NT2/D1 (cell line): Measurements from ENCODE around the gene ARSK.

Source experiments
- DNase-seq: peaks from one replicate; pipeline ENCODE4 v3.0.0-alpha.2; 2011; ENCODE audit warnings: low read depth, low spot score
- H3K27me3 ChIP-seq: 2 replicates; pipeline ENCODE4 v1.6.0; 2011; ENCODE audit warnings: mild to moderate bottlenecking; ENCODE audit not compliant: insufficient read length, insufficient read depth
- H3K36me3 ChIP-seq: 2 replicates; pipeline ENCODE4 v1.6.1; 2011; ENCODE audit warnings: mild to moderate bottlenecking, low read length, mixed read lengths; ENCODE audit not compliant: insufficient read depth, insufficient read length
- H3K4me1 ChIP-seq: 2 replicates; pipeline ENCODE4 v1.5.1; 2011; ENCODE audit not compliant: insufficient read depth, insufficient read length
- H3K4me3 ChIP-seq: 2 replicates; pipeline ENCODE4 v1.5.1; 2011; ENCODE audit warnings: low read depth; ENCODE audit not compliant: insufficient read length
- H3K9ac ChIP-seq: 2 replicates; pipeline ENCODE4 v1.6.0; 2011; ENCODE audit warnings: low read depth; ENCODE audit not compliant: insufficient read length
- H3K9me3 ChIP-seq: 2 replicates; pipeline ENCODE4 v1.5.1; 2011; ENCODE audit warnings: mild to moderate bottlenecking, low read length; ENCODE audit not compliant: insufficient read depth
- SUZ12 ChIP-seq: IDR thresholded peaks from 2 replicates; pipeline ENCODE4 v1.6.1; 2011; ENCODE audit not compliant: insufficient read length, insufficient read depth; ENCODE audit errors: extremely low read depth
- YY1 ChIP-seq: IDR thresholded peaks from 2 replicates; pipeline ENCODE4 v1.6.1; 2011; ENCODE audit not compliant: insufficient read length, insufficient read depth
- ZNF274 ChIP-seq: IDR thresholded peaks from 2 replicates; pipeline ENCODE4 v1.6.1; 2011; ENCODE audit warnings: mild to moderate bottlenecking, low read depth, low read length

The ARSK gene

DNA sequence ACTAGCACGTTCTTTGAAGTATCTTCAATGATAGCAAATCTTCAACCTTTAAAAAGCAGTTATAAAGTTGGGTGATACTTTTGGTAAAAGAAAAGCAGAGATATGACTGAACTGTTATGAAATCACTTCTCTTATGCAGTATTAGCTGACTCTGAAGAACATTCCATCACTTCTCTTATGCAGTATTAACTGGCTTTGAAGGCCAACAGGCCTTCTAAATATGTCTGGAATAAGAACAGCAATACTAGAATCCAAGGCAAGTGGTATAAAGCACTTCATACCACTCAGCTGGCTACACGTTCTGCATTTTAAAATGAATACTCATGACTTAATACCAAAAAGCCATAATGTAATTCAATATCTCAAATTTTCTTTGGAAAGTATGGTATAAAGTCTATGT, 17.4 kb upstream of the ARSK start:
- Histone ChIP-seq H3K36me3 (peaks cover 41% of the 10 kb centered on the region), H3K9me3 (no peaks in the 10 kb centered on the region), H3K9ac (no peak overlapping the region), H3K4me1 (no peaks in the 10 kb centered on the region), H3K27me3 (no peaks in the 10 kb centered on the region), H3K4me3 (no peak overlapping the region)
- DNase-seq: no peak
- no peak for TF ChIP-seq SUZ12
- no peak for TF ChIP-seq YY1

DNA sequence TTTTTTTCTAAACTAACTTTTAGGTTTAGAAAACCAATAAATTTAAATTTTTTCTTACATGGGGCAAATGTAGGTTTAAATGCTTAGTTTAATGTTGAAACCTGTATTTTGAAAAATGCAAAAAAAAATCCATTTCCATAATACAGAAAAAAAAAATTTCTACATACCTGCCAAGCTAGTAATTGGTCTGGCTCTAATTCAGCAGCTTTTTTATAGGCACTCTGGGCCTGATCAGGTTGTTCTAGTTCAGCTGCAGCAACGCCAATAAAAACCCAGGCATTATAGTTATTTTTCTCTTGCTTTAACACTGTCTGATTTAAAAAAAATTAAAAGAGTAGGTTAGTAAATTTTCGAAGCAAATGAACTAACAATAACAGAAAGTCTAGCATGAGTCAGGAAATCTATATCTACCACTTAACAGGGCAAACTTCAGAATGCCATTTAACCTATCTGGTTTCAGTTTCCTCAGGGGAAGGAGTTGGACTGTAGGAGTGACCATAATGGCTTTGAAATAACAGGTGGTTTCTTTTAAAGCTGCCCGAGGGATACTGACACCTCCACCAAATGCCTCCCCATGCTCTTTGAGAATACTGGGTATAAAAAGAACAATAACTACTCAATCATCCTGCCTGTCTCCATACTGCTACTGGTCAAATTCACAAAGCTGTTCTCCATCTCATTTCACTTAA, 11.7 kb upstream of the ARSK start:
- TF ChIP-seq YY1: no peak
- no peak for TF ChIP-seq SUZ12
- no peak for TF ChIP-seq ZNF274
- Histone ChIP-seq H3K9ac (no peak overlapping the region), H3K9me3 (no peaks in the 10 kb centered on the region), H3K4me1 (no peaks in the 10 kb centered on the region), H3K36me3 (peaks cover 81% of the 10 kb centered on the region), H3K4me3 (no peak overlapping the region), H3K27me3 (no peaks in the 10 kb centered on the region)
- no peak for DNase-seq

DNA sequence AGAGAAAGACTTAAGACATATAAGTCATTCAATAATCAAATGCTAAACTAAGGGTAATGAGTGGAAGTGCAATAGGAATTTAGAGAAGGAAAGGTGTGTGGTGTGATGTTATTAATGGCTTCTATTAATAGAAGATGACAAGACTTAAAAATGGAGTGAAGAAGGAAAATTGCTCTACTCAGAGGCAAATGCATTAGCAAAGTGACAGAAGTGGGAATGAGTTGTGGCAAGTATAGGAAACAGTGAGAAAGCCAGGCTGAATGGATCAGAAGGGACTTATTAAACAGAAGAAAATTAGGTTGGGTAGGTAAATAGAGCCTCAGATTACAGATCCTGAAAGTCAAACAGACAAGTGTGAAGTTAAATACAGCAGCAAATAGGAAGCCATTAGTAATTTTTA, 5.9 kb upstream of the ARSK start:
- no peak for DNase-seq
- TF ChIP-seq SUZ12: no peak
- Histone ChIP-seq H3K4me3 (no peak overlapping the region), H3K4me1 (no peaks in the 10 kb centered on the region), H3K9me3 (no peaks in the 10 kb centered on the region), H3K27me3 (no peaks in the 10 kb centered on the region), H3K9ac (no peak overlapping the region), H3K36me3 (peaks cover 64% of the 10 kb centered on the region)

DNA sequence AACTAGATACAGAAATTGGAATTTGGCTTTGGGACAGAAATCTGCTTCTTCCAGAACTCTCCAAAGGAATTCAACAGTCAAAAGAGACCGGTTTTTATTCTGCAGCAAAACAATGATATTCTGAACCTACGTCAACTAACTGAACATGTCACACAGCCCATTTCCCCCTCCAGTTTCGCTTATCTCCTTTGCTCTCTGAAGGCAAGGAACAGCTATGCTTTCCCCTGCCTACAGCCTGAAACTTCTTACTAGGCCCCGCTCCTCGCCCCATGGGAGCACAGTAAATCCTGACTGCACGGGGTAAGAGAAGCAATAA, 612 bp upstream of the ARSK start:
- Histone ChIP-seq H3K4me1 (no peaks in the 10 kb centered on the region), H3K9ac (peak overlapping the region; percentile 44), H3K27me3 (no peaks in the 10 kb centered on the region), H3K9me3 (no peaks in the 10 kb centered on the region), H3K4me3 (peak overlapping the region; percentile 73), H3K36me3 (peaks cover 22% of the 10 kb centered on the region)
- TF ChIP-seq YY1 (no peak), SUZ12 (no peak), ZNF274 (no peak)
- DNase-seq: no peak

DNA sequence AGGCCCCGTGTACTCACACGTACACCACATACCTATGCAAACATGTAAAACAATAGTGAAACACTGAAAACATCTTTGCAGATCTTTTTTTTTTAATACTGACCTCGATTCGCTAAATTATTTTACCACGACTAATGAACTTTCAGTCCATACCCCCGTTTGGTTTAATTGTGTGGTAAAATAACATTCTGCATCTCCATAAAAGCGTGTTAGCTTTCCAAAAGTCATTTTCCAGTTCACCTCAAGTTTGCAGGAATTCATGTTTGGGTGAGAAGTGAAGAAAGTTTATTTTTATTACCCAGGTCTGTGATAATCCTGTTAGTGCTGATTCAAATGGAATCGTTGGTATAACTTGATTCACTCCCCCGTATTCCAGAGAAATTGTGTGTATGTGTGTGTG, 652 bp downstream of the ARSK start:
- TF ChIP-seq SUZ12 (no peak), YY1 (no peak)
- H3K9ac ChIP-seq: peak overlapping the region; percentile 89

DNA sequence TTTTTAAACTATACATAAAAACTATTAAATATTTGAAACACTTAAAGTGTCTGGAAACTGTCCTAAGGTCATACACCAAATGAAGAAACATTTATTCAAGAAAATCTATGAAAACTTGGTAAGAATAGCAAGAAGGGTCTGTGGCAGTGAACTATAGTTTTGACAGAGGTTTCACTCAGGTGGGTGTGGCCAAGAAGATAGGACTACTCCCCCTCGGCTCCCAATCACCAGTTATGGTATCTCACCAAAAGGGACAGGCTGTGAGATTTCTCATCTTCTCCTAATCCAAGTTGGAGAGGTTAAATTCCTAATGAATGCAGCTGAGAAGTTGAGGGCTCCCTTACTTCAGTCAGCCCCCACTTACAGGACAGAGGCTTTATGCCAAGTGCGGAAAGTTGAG, 2.9 kb downstream of the ARSK start:
- no peak for DNase-seq
- peaks cover 9% of the 10 kb centered on the region for H3K36me3 ChIP-seq
- no peak overlapping the region for H3K9ac ChIP-seq

More for the DNA sequence above, 652 bp downstream of the ARSK start:
- Histone ChIP-seq H3K4me3 (peak overlapping the region; percentile 73), H3K36me3 (peaks cover 19% of the 10 kb centered on the region), H3K9me3 (no peaks in the 10 kb centered on the region), H3K27me3 (no peaks in the 10 kb centered on the region), H3K4me1 (no peaks in the 10 kb centered on the region)
- no peak for DNase-seq

DNA sequence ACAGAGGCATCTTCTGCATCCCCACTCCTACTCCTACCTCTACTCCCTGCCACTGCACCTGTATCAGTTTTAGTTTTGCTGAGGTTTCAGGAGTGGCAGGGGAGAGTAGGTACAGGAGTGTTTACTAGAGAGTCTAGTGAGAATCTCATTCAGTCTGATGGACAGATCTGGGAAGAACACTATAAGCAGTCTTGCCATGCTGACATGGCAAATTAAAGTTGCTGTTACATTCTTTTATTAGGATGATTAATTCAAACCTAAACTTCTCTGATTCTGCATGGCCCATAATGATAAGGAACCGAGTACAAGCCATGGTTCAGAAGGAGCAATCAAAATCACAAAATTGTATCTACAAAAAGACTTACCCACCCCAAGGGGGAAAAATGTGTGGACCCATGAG, 7.4 kb downstream of the ARSK start:
- DNase-seq: no peak
- no peak for TF ChIP-seq ZNF274
- no peak for TF ChIP-seq SUZ12
- TF ChIP-seq YY1: no peak

More for the DNA sequence above, 2.9 kb downstream of the ARSK start:
- Histone ChIP-seq H3K4me1 (no peaks in the 10 kb centered on the region), H3K4me3 (no peak overlapping the region), H3K9me3 (no peaks in the 10 kb centered on the region), H3K27me3 (no peaks in the 10 kb centered on the region)
- TF ChIP-seq YY1: no peak
- no peak for TF ChIP-seq ZNF274
- TF ChIP-seq SUZ12: no peak

DNA sequence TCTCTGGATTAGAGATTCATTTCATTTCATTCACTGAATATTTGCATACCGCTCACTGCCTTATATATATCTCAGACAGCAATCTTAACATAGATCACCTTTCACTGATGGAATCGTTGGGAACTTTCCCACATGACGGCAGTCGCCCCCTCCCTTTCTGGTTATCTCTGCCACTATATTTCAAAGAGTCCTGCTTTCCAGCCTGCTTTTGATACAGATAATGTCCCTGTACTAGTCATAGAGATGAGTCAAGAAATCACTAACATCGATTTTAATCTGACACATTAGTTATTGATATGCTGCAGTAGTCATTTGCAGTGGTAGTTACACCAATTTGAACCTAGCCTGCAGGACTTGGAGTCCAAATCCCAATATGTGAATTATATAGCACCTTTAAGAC, 8.5 kb downstream of the ARSK start:
- no peaks in the 10 kb centered on the region for H3K27me3 ChIP-seq
- no peak overlapping the region for H3K4me3 ChIP-seq
- peaks cover 14% of the 10 kb centered on the region for H3K36me3 ChIP-seq
- TF ChIP-seq SUZ12: no peak
- no peak for TF ChIP-seq YY1
- TF ChIP-seq ZNF274: no peak
- no peak overlapping the region for H3K9ac ChIP-seq
- no peaks in the 10 kb centered on the region for H3K9me3 ChIP-seq
- no peak for DNase-seq
- no peaks in the 10 kb centered on the region for H3K4me1 ChIP-seq

More for the DNA sequence above, 7.4 kb downstream of the ARSK start:
- Histone ChIP-seq H3K36me3 (peaks cover 12% of the 10 kb centered on the region), H3K27me3 (no peaks in the 10 kb centered on the region), H3K4me3 (no peak overlapping the region), H3K9me3 (no peaks in the 10 kb centered on the region), H3K4me1 (no peaks in the 10 kb centered on the region), H3K9ac (no peak overlapping the region)
